ENCODE results near the gene PPP1R3A. TPM values are rescaled to one million over a fixed set of nuclear protein-coding genes. Genes with fewer than 3 reads are reported as not detected.

PPP1R3A gene
- total and polyA plus RNA-seq, 2 experiments from 2014 or later, result 0.17 TPM; not detected in 1

- Histone ChIP-seq H3K36me3 (replicated peaks; ENCODE audit: insufficient read depth, low read depth) (no peaks in the 10 kb centered on the region), H3K79me2 (no peaks in the 10 kb centered on the region), H2AFZ (no peak overlapping the region), H3K9me2 (replicated peaks; ENCODE audit: insufficient read depth) (no peaks in the 10 kb centered on the region), H3K4me1 (ENCODE audit: insufficient read depth) (no peaks in the 10 kb centered on the region), H3K27ac (no peak overlapping the region), H3K4me2 (no peak overlapping the region), H3K4me3 (no peak overlapping the region), H4K20me1 (ENCODE audit: insufficient read depth, poor library complexity, severe bottlenecking) (no peaks in the 10 kb centered on the region), H3K27me3 (no peaks in the 10 kb centered on the region), H3K9me3 (ENCODE audit: low read depth) (no peaks in the 10 kb centered on the region)
- no peak for DNase-seq (ENCODE audit: low spot score)
- WGBS (ENCODE audit: low lambda C conversion rate, missing lambda C conversion rate), result 74% methylated on average over 3 of the region's 3 CpGs
- TF ChIP-seq EZH2phosphoT487 (IDR thresholded peaks at IDR 0.05; ENCODE audit: low read depth, severe bottlenecking, unreplicated experiment) (no peak), EZH2 (IDR thresholded peaks at IDR 0.05; ENCODE audit: borderline replicate concordance) (no peak)
- TF ChIP-seq, protein P1, sequence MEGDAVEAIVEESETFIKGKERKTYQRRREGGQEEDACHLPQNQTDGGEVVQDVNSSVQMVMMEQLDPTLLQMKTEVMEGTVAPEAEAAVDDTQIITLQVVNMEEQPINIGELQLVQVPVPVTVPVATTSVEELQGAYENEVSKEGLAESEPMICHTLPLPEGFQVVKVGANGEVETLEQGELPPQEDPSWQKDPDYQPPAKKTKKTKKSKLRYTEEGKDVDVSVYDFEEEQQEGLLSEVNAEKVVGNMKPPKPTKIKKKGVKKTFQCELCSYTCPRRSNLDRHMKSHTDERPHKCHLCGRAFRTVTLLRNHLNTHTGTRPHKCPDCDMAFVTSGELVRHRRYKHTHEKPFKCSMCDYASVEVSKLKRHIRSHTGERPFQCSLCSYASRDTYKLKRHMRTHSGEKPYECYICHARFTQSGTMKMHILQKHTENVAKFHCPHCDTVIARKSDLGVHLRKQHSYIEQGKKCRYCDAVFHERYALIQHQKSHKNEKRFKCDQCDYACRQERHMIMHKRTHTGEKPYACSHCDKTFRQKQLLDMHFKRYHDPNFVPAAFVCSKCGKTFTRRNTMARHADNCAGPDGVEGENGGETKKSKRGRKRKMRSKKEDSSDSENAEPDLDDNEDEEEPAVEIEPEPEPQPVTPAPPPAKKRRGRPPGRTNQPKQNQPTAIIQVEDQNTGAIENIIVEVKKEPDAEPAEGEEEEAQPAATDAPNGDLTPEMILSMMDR (IDR thresholded peaks at IDR 0.05; ENCODE audit: poor library complexity), result no peak
These were observed 38.2 kb downstream of the PPP1R3A start for GRCh38 chr7:113880559-113880958.

- Histone ChIP-seq H3K79me2 (no peaks in the 10 kb centered on the region), H2AFZ (no peak overlapping the region), H3K4me2 (no peak overlapping the region), H3K27me3 (no peaks in the 10 kb centered on the region), H4K20me1 (ENCODE audit: insufficient read depth, poor library complexity, severe bottlenecking) (no peaks in the 10 kb centered on the region), H3K9me2 (replicated peaks; ENCODE audit: insufficient read depth) (no peaks in the 10 kb centered on the region), H3K4me1 (ENCODE audit: insufficient read depth) (no peaks in the 10 kb centered on the region), H3K4me3 (no peak overlapping the region), H3K9me3 (ENCODE audit: low read depth) (no peaks in the 10 kb centered on the region), H3K36me3 (replicated peaks; ENCODE audit: insufficient read depth, low read depth) (no peaks in the 10 kb centered on the region), H3K27ac (no peak overlapping the region)
- no peak for DNase-seq (ENCODE audit: low spot score)
- TF ChIP-seq EZH2 (IDR thresholded peaks at IDR 0.05; ENCODE audit: borderline replicate concordance) (no peak), EZH2phosphoT487 (IDR thresholded peaks at IDR 0.05; ENCODE audit: low read depth, severe bottlenecking, unreplicated experiment) (no peak)
- TF ChIP-seq, protein P1 (IDR thresholded peaks at IDR 0.05; ENCODE audit: poor library complexity), result no peak
- whole genome bisulfite sequencing (ENCODE audit: low lambda C conversion rate, missing lambda C conversion rate), result 74% methylated on average over 7 of the region's 7 CpGs
These were observed 40.3 kb downstream of the PPP1R3A start for GRCh38 chr7:113878394-113878992.

GRCh38 chr7:113875224-113875623 lies 43.6 kb downstream of the PPP1R3A start:
- H3K4me2 ChIP-seq, result no peak overlapping the region
- DNase-seq (ENCODE audit: low spot score), result no peak
- 79% methylated on average over 2 of the region's 2 CpGs for WGBS (ENCODE audit: low lambda C conversion rate, missing lambda C conversion rate)
- no peaks in the 10 kb centered on the region for H3K27me3 ChIP-seq
- no peaks in the 10 kb centered on the region for H3K9me2 ChIP-seq (replicated peaks; ENCODE audit: insufficient read depth)
- no peaks in the 10 kb centered on the region for H3K79me2 ChIP-seq
- H4K20me1 ChIP-seq (ENCODE audit: insufficient read depth, poor library complexity, severe bottlenecking), result no peaks in the 10 kb centered on the region
- H3K4me3 ChIP-seq, result no peak overlapping the region
- TF ChIP-seq EZH2phosphoT487 (IDR thresholded peaks at IDR 0.05; ENCODE audit: low read depth, severe bottlenecking, unreplicated experiment), result no peak
- TF ChIP-seq, protein P1 (IDR thresholded peaks at IDR 0.05; ENCODE audit: poor library complexity), result no peak
- no peak for TF ChIP-seq EZH2 (IDR thresholded peaks at IDR 0.05; ENCODE audit: borderline replicate concordance)
- no peaks in the 10 kb centered on the region for H3K36me3 ChIP-seq (replicated peaks; ENCODE audit: insufficient read depth, low read depth)
- no peaks in the 10 kb centered on the region for H3K4me1 ChIP-seq (ENCODE audit: insufficient read depth)
- no peak overlapping the region for H2AFZ ChIP-seq
- H3K27ac ChIP-seq, result no peak overlapping the region
- H3K9me3 ChIP-seq (ENCODE audit: low read depth), result no peaks in the 10 kb centered on the region

All from hepatocyte (in vitro differentiated cells).